SU-DHL-6 (cell line): ENCODE data around the gene GSE1.

ENCODE experiments used
- H2AFZ ChIP-seq: fragments of 200-600 bp; sonication (generic); 2 replicates; pipeline ENCODE4 v1.6.1; 2014; ENCODE audit warnings: low read depth, mild to moderate bottlenecking, moderate library complexity, mixed read lengths, antibody characterized with exemption, low read length; ENCODE audit not compliant: severe bottlenecking
- H3F3A ChIP-seq: fragments of 200-600 bp; shearing (Covaris generic); 2 replicates; pipeline ENCODE4 v1.6.0; 2016; ENCODE audit warnings: antibody characterized with exemption, mild to moderate bottlenecking; ENCODE audit not compliant: insufficient read depth
- H3K27ac ChIP-seq: fragments of 200-600 bp; sonication (generic); 2 replicates; pipeline ENCODE4 v1.5.1; 2016; ENCODE audit warnings: low read depth, mild to moderate bottlenecking, low read length, moderate library complexity, mixed read lengths
- H3K27me3 ChIP-seq: fragments of 200-600 bp; sonication (generic), shearing (Covaris generic); 2 replicates; pipeline ENCODE4 v1.6.0; 2014; ENCODE audit warnings: mild to moderate bottlenecking, low read length
- H3K36me3 ChIP-seq: fragments of 200-600 bp; sonication (generic); 2 replicates; pipeline ENCODE4 v1.6.1; 2014; ENCODE audit warnings: mild to moderate bottlenecking, low read length, mixed read lengths
- H3K4me2 ChIP-seq: fragments of 300-600, 200-600 bp; shearing (Covaris generic), sonication (generic); 2 replicates; pipeline ENCODE4 v1.6.0; 2014; ENCODE audit warnings: low read length, low read depth, mild to moderate bottlenecking; ENCODE audit not compliant: poor library complexity, severe bottlenecking
- H3K4me3 ChIP-seq: fragments of 200-600 bp; sonication (generic); 2 replicates; pipeline ENCODE4 v1.5.1; 2014; ENCODE audit warnings: antibody characterized with exemption, low read length, mild to moderate bottlenecking, mixed read lengths; ENCODE audit not compliant: insufficient read depth, poor library complexity, severe bottlenecking
- H3K79me2 ChIP-seq: fragments of 200-600 bp; sonication (generic); 2 replicates; pipeline ENCODE4 v1.6.1; 2014; ENCODE audit warnings: mild to moderate bottlenecking, low read length, moderate library complexity; ENCODE audit not compliant: insufficient read depth
- H3K9ac ChIP-seq: fragments of 200-600 bp; sonication (generic); 2 replicates; pipeline ENCODE4 v1.7.0; 2014; ENCODE audit warnings: mild to moderate bottlenecking, low read length
- H3K9me2 ChIP-seq: fragments of 200-600 bp; sonication (generic); replicated peaks from 2 replicates; pipeline ENCODE4 v1.6.1; 2014; ENCODE audit warnings: low read length; ENCODE audit not compliant: insufficient read depth
- H3K9me3 ChIP-seq: fragments of 200-600 bp; sonication (generic); 2 replicates; pipeline ENCODE4 v1.6.1; 2014; ENCODE audit warnings: low read length, mixed read lengths; ENCODE audit not compliant: insufficient read depth
- H4K20me1 ChIP-seq: fragments of 200-600 bp; sonication (generic); 2 replicates; pipeline ENCODE4 v1.6.1; 2014; ENCODE audit warnings: low read depth, mild to moderate bottlenecking, antibody characterized with exemption, low read length, moderate library complexity, mixed read lengths
- EZH2phosphoT487 ChIP-seq: fragments of 200-600 bp; sonication (generic), shearing (Covaris generic); conservative IDR thresholded peaks from 2 replicates; pipeline ENCODE4 v1.6.1; 2018; ENCODE audit warnings: mild to moderate bottlenecking, antibody characterized with exemption, low read length, moderate library complexity, mixed read lengths
- TF ChIP-seq, protein P1 (sequence below): fragments of 200-600 bp; sonication (generic); IDR thresholded peaks from one replicate; pipeline ENCODE4 v1.5.1; 2017; ENCODE audit warnings: antibody characterized with exemption, mild to moderate bottlenecking, low read length, moderate library complexity; ENCODE audit not compliant: insufficient read depth, poor library complexity, severe bottlenecking

The GSE1 gene

DNA sequence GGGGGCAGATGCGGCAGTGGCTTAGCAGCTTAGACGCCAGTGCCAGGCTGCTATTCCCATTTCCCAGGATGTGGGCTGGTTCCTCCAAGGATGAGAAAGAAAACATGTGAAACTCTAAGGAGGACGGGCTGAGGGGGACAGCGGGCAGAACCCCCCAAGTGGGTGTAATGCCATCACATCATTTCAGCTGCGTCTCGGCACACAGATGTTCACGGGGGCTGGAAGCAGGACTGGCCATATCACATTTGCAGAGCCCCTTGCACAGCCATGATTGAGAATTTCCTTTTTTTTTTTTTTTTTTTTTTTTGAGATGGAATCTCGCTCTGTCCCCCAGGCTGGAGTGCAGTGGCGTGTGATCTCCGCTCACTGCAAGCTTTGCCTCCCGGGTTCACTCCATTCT, 90.9 kb downstream of the GSE1 start:
- Histone ChIP-seq H3K9me2 (no peaks in the 10 kb centered on the region), H3K9ac (no peak overlapping the region), H3K4me2 (no peak overlapping the region), H3K9me3 (no peaks in the 10 kb centered on the region), H3K27ac (no peak overlapping the region), H3K27me3 (no peaks in the 10 kb centered on the region), H4K20me1 (no peaks in the 10 kb centered on the region), H3F3A (no peaks in the 10 kb centered on the region), H3K36me3 (no peaks in the 10 kb centered on the region), H3K4me3 (no peak overlapping the region), H3K79me2 (no peaks in the 10 kb centered on the region), H2AFZ (no peak overlapping the region)
- TF ChIP-seq, protein P1, sequence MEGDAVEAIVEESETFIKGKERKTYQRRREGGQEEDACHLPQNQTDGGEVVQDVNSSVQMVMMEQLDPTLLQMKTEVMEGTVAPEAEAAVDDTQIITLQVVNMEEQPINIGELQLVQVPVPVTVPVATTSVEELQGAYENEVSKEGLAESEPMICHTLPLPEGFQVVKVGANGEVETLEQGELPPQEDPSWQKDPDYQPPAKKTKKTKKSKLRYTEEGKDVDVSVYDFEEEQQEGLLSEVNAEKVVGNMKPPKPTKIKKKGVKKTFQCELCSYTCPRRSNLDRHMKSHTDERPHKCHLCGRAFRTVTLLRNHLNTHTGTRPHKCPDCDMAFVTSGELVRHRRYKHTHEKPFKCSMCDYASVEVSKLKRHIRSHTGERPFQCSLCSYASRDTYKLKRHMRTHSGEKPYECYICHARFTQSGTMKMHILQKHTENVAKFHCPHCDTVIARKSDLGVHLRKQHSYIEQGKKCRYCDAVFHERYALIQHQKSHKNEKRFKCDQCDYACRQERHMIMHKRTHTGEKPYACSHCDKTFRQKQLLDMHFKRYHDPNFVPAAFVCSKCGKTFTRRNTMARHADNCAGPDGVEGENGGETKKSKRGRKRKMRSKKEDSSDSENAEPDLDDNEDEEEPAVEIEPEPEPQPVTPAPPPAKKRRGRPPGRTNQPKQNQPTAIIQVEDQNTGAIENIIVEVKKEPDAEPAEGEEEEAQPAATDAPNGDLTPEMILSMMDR, result no peak
- TF ChIP-seq EZH2phosphoT487, result no peak

GRCh38 chr16:85704900-85705846, 92.1 kb downstream of the GSE1 start:
- Histone ChIP-seq H3K4me2 (no peak overlapping the region), H3K36me3 (no peaks in the 10 kb centered on the region), H3K4me3 (no peak overlapping the region), H2AFZ (no peak overlapping the region), H3K9ac (no peak overlapping the region), H3F3A (no peaks in the 10 kb centered on the region), H3K79me2 (no peaks in the 10 kb centered on the region), H3K27ac (no peak overlapping the region), H3K9me2 (no peaks in the 10 kb centered on the region), H4K20me1 (no peaks in the 10 kb centered on the region), H3K9me3 (no peaks in the 10 kb centered on the region), H3K27me3 (no peaks in the 10 kb centered on the region)
- no peak for TF ChIP-seq EZH2phosphoT487
- TF ChIP-seq, protein P1, result no peak

DNA sequence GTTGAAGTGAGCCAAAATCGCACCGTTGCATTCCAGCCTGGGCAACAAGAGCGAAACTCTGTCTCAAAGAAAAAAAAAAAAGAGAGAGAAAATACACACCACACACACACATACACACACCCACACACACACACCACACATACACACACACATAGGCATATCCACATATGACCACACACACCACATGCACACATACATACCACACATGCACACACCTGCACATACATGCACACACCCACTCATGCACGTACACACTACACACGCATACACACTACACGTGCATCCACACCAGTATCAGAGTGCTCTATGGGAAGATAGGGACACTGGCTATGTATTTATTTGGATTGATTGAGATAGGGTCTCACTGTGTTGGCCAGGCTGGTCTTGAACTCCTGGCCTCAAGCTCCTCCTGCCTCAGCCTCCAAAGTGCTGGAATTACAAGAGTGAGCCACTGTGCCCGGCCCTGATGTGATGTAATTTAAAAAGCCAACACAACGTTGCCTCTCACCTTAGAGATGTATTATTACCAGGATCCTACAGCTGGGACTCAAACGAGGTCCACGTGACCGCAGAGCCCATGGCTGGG, 93.4 kb downstream of the GSE1 start:
- H2AFZ ChIP-seq, result no peak overlapping the region
- no peaks in the 10 kb centered on the region for H3K27me3 ChIP-seq
- H3K9ac ChIP-seq, result no peak overlapping the region
- H3K4me3 ChIP-seq, result no peak overlapping the region
- no peaks in the 10 kb centered on the region for H3K36me3 ChIP-seq
- no peaks in the 10 kb centered on the region for H3F3A ChIP-seq
- TF ChIP-seq, protein P1, result no peak
- no peak for TF ChIP-seq EZH2phosphoT487
- no peaks in the 10 kb centered on the region for H3K9me2 ChIP-seq
- no peaks in the 10 kb centered on the region for H3K79me2 ChIP-seq
- H3K4me2 ChIP-seq, result no peak overlapping the region
- H4K20me1 ChIP-seq, result no peaks in the 10 kb centered on the region
- no peaks in the 10 kb centered on the region for H3K9me3 ChIP-seq
- no peak overlapping the region for H3K27ac ChIP-seq
